ENCODE measurements around the gene NCOA3. TPM values are rescaled to one million over a fixed set of nuclear protein-coding genes. Genes with fewer than 3 reads are reported as not detected.

Gene NCOA3
- total RNA-seq, 1 experiment from 2014 or later = 23.3 TPM

DNA sequence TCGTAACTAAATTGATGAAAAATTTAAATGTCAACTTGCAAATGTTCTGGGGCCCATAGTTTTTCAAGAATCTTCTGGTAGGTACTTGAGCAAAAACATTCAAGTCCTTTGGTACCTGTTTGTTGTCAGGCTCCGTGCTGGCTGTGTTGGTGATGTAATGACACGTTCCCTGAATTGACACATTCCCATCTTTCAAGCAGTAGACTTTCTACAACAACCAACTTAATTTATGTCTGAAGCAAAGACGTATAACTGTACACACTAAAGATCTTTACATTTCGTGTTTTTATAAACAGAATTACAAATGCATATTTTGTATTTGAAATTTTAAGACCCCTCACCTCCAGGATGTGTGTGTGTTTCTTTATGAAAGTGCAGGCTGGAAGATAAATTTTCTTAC lies 49.5 kb downstream of the NCOA3 start:
- Histone ChIP-seq H2AFZ (ENCODE audit: low read length) (no peak overlapping the region), H3K9me3 (ENCODE audit: control insufficient read depth, low read depth, low read length) (no peaks in the 10 kb centered on the region), H4K5ac (ENCODE audit: insufficient read length, low read depth, low read length) (no peak overlapping the region), H3K9ac (ENCODE audit: extremely low read depth, insufficient read length, low read length) (no peak overlapping the region), H4K8ac (replicated peaks; ENCODE audit: insufficient read length, low read depth, low read length) (no peak overlapping the region), H3K4ac (ENCODE audit: low read depth, low read length) (no peak overlapping the region), H4K91ac (ENCODE audit: insufficient read length, low read depth, low read length) (no peak overlapping the region), H2BK20ac (ENCODE audit: low read depth, low read length, poor library complexity, severe bottlenecking) (no peak overlapping the region), H3K79me2 (ENCODE audit: insufficient read depth, low read length) (no peaks in the 10 kb centered on the region), H3K79me1 (ENCODE audit: insufficient read depth, low read depth, low read length, poor library complexity, severe bottlenecking) (peaks cover 5% of the 10 kb centered on the region), H3K4me1 (ENCODE audit: insufficient read depth, low read length) (peaks cover 2% of the 10 kb centered on the region; the same call in 1 of the 2 replicates), H2BK12ac (ENCODE audit: insufficient read length, low read depth, low read length) (no peak overlapping the region), H2BK120ac (ENCODE audit: low read depth, low read length, poor library complexity, severe bottlenecking) (no peak overlapping the region), H3K56ac (ENCODE audit: insufficient read length, low read depth, low read length) (no peak overlapping the region), H3T11ph (ENCODE audit: low read length) (no peak overlapping the region), H4K20me1 (ENCODE audit: control insufficient read depth, insufficient read depth, insufficient read length) (no peaks in the 10 kb centered on the region), H3K27ac (ENCODE audit: insufficient read length, low read depth, low read length) (no peak overlapping the region), H3K14ac (ENCODE audit: insufficient read depth, low read length) (no peak overlapping the region), H2BK5ac (ENCODE audit: insufficient read length, low read length) (no peak overlapping the region), H3K4me2 (ENCODE audit: insufficient read depth, insufficient read length, low read length) (no peak overlapping the region), H3K23me2 (ENCODE audit: insufficient read length, low read depth, low read length, poor library complexity, severe bottlenecking) (no peaks in the 10 kb centered on the region), H2AK5ac (ENCODE audit: insufficient read length, low read length) (no peak overlapping the region), H3K23ac (ENCODE audit: insufficient read length, low read depth, low read length) (no peak overlapping the region), H3K18ac (ENCODE audit: insufficient read length, low read depth, low read length) (no peak overlapping the region), H3K27me3 (ENCODE audit: insufficient read depth, low read length) (no peaks in the 10 kb centered on the region), H2BK15ac (ENCODE audit: low read depth, low read length) (no peak overlapping the region)
- Mint-ChIP-seq H3K36me3 (ENCODE audit: insufficient read depth in 1 of 3, low read depth in 3 of 3) (peaks cover 3 to 8% (median 4%) of the 10 kb centered on the region in 3 experiments; a peak in 6 of 7 replicates), H3K4me3 (no peak overlapping the region), H3K9me3 (peaks cover 0 to 4% of the 10 kb centered on the region in 2 experiments; a peak in 4 of 5 replicates), H3K27ac (peak overlapping the region in 1 of 3 experiments; percentile 46; a peak in 2 of 7 replicates), H3K4me1 (peaks cover 21 to 28% of the 10 kb centered on the region in 2 experiments), H3K27me3 (ENCODE audit: low read depth) (no peaks in the 10 kb centered on the region)
- DNase-seq = no peak
- WGBS (ENCODE audit: extremely low coverage, insufficient read length, low lambda C conversion rate) = no CpG with 5 or more reads among the region's 5 CpGs
- TF ChIP-seq, protein P1, sequence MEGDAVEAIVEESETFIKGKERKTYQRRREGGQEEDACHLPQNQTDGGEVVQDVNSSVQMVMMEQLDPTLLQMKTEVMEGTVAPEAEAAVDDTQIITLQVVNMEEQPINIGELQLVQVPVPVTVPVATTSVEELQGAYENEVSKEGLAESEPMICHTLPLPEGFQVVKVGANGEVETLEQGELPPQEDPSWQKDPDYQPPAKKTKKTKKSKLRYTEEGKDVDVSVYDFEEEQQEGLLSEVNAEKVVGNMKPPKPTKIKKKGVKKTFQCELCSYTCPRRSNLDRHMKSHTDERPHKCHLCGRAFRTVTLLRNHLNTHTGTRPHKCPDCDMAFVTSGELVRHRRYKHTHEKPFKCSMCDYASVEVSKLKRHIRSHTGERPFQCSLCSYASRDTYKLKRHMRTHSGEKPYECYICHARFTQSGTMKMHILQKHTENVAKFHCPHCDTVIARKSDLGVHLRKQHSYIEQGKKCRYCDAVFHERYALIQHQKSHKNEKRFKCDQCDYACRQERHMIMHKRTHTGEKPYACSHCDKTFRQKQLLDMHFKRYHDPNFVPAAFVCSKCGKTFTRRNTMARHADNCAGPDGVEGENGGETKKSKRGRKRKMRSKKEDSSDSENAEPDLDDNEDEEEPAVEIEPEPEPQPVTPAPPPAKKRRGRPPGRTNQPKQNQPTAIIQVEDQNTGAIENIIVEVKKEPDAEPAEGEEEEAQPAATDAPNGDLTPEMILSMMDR (conservative IDR thresholded peaks at IDR 0.05) = no peak

Measured in H9 (cell line).